T-cell (primary cell): ENCODE results near the gene SKAP2. TPM values are rescaled to one million over a fixed set of nuclear protein-coding genes. Genes with fewer than 3 reads are reported as not detected.

Source experiments
- ATAC-seq, 4 experiments: fragments of 200-7000 bp in 3 of 4; fragments of 150-1000 bp in 1 of 4; cut with Tn5 transposase; replicated peaks in 1 of 4; 1 replicate in 3 of 4; 2 replicates in 1 of 4; pipeline ENCODE4 v1.10.0; 2021; ENCODE audit warnings: moderate library complexity in 3 of 4, mild to moderate bottlenecking in 2 of 4, moderate number of reproducible peaks in 1 of 4
- CTCF ChIA-PET, 2 donors: fragments of 300-600 bp; sonication (Branson Sonifier 250); formaldehyde crosslinking; loops; one replicate each; lab custom pipeline; 2022; ENCODE audit warnings: antibody characterized with exemption in 2 of 2; lab: Charles Lee
- POLR2A ChIA-PET, 2 donors: fragments of 300-600 bp; sonication (Branson Sonifier 250); formaldehyde crosslinking; loops; one replicate each; lab custom pipeline; 2022; ENCODE audit warnings: antibody characterized with exemption in 2 of 2; lab: Charles Lee
- DNase-seq, 35 experiments: peaks; one replicate each; pipeline versions ENCODE4 v3.0.0 to v3.0.0-alpha.2; 2013 to 2023
- H3K27ac ChIP-seq: one replicate; pipeline ENCODE4 v1.5.1; 2013; ENCODE audit warnings: low read length
- H3K27me3 ChIP-seq, 2 experiments: replicated peaks in 1 of 2; 1 replicate in 1 of 2; 2 replicates in 1 of 2; pipeline versions ENCODE4 v1.6.1 to v1.7.0; 2013; ENCODE audit warnings: low read length in 1 of 2, mixed read lengths in 1 of 2; ENCODE audit not compliant: control insufficient read depth in 2 of 2, insufficient read depth in 2 of 2; ENCODE audit errors: extremely low read depth in 1 of 2
- H3K36me3 ChIP-seq, 2 donors: 1 replicate in 1 of 2; 2 replicates in 1 of 2; pipeline versions ENCODE4 v1.6.1 to v1.7.0; 2013; ENCODE audit warnings: low read length in 1 of 2; ENCODE audit not compliant: control insufficient read depth in 2 of 2, insufficient read depth in 1 of 2; ENCODE audit errors: extremely low read depth in 1 of 2
- H3K4me1 ChIP-seq, 2 experiments: 1 replicate in 1 of 2; 2 replicates in 1 of 2; pipeline versions ENCODE4 v1.6.1 to v1.7.0; 2013; ENCODE audit warnings: low read length in 2 of 2, mixed read lengths in 1 of 2; ENCODE audit not compliant: insufficient read depth in 2 of 2, control insufficient read depth in 1 of 2; ENCODE audit errors: extremely low read depth in 1 of 2
- H3K4me3 ChIP-seq, 2 donors: 1 replicate in 1 of 2; 2 replicates in 1 of 2; pipeline versions ENCODE4 v1.5.1 to v1.7.0; 2013; ENCODE audit warnings: mild to moderate bottlenecking in 2 of 2, low read length in 1 of 2, moderate library complexity in 1 of 2; ENCODE audit not compliant: control insufficient read depth in 1 of 2; ENCODE audit errors: extremely low read depth in 1 of 2
- H3K9me3 ChIP-seq: 2 replicates; pipeline ENCODE4 v1.7.0; 2013
- H3K27ac Mint-ChIP-seq, 2 donors: one replicate each; pipeline ENCODE4 v1.8.0; 2020 to 2021; ENCODE audit warnings: mild to moderate bottlenecking in 2 of 2, mixed read lengths in 2 of 2
- H3K27me3 Mint-ChIP-seq, 2 donors: one replicate each; pipeline ENCODE4 v1.8.0; 2021 to 2022; ENCODE audit warnings: mixed read lengths in 2 of 2
- H3K36me3 Mint-ChIP-seq: one replicate; pipeline ENCODE4 v1.8.0; 2021; ENCODE audit warnings: mixed read lengths
- H3K4me1 Mint-ChIP-seq, 3 donors: one replicate each; pipeline ENCODE4 v1.8.0; 2020 to 2022; ENCODE audit warnings: mixed read lengths in 3 of 3, mild to moderate bottlenecking in 1 of 3
- H3K4me3 Mint-ChIP-seq, 3 donors: one replicate each; pipeline ENCODE4 v1.8.0; 2020 to 2022; ENCODE audit warnings: mild to moderate bottlenecking in 3 of 3, mixed read lengths in 3 of 3, moderate library complexity in 3 of 3
- H3K9me3 Mint-ChIP-seq, 3 donors: one replicate each; pipeline ENCODE4 v1.8.0; 2020 to 2022; ENCODE audit warnings: mixed read lengths in 3 of 3
- WGBS: methylation state at CpG from one replicate; pipeline ENCODE4 v1.1.5; 2013; ENCODE audit warnings: missing lambda C conversion rate; ENCODE audit not compliant: insufficient coverage; 5-methylcytosine and 5-hydroxymethylcytosine counted together
- total RNA-seq, 35 experiments: library from RNA in 6 of 35; stranded (reverse) in 6 of 35; fragments of 120-200 nt in 1 of 35; gene quantifications; one replicate each; pipeline versions ENCODE4 v1.2.1 to v1.2.4 and lab custom pipeline; 2013 to 2026

The SKAP2 gene
- total RNA-seq, 5 donors from 2014 or later (not counting 1 experiment from before 2014, with no cell fraction given) = 4.8 to 8.9 (median 7.7) TPM

DNA sequence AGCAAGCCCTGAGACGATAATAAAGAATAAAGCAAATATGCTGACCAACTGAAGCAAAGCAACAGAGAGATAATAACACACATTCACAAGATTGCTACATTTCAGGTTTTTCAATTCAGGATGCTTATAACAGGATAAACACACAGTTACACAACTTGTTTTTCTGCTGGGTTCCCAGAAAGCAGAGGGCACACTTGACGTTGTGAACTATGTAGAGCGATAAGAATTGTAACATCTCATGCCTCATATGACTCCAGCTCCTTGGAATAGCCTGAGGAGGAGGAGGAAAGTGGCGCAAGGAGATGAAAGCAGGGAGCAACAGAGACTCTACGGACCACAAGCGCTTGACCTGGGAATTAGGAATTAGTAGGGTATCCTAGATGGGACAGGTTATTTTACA, 201.7 kb downstream of the SKAP2 start:
- Mint-ChIP-seq H3K27ac (no peak overlapping the region), H3K4me1 (peaks cover 16 to 22% (median 19%) of the 10 kb centered on the region in 3 donors), H3K9me3 (no peaks in the 10 kb centered on the region), H3K36me3 (no peaks in the 10 kb centered on the region), H3K4me3 (no peak overlapping the region), H3K27me3 (peaks cover 11 to 16% of the 10 kb centered on the region in 2 donors)
- Histone ChIP-seq H3K9me3 (no peaks in the 10 kb centered on the region), H3K36me3 (no peaks in the 10 kb centered on the region), H3K4me3 (no peak overlapping the region), H3K27ac (no peak overlapping the region), H3K27me3 (no peaks in the 10 kb centered on the region), H3K4me1 (peaks cover 0 to 3% of the 10 kb centered on the region in 2 experiments)
- CTCF ChIA-PET = interaction anchor here in 1 of 2 donors (0.6 kb wide), 1 partner anchor 78 kb away, joined by 4 read pairs; no protein-coding TSS in a partner anchor
- no peak for ATAC-seq
- 100% methylated on average over 3 of the region's 6 CpGs for WGBS
- POLR2A ChIA-PET = interaction anchor here in 1 of 2 donors (0.6 kb wide), 1 partner anchor 65 kb away, joined by 3 read pairs; no protein-coding TSS in a partner anchor
- DNase-seq = no peak

GRCh38 chr7:26659121-26659520, 205.3 kb downstream of the SKAP2 start:
- Histone ChIP-seq H3K4me3 (no peak overlapping the region), H3K27ac (no peak overlapping the region), H3K9me3 (no peaks in the 10 kb centered on the region), H3K27me3 (no peaks in the 10 kb centered on the region), H3K4me1 (no peaks in the 10 kb centered on the region), H3K36me3 (no peaks in the 10 kb centered on the region)
- H3K4me3 Mint-ChIP-seq = no peak overlapping the region
- H3K9me3 Mint-ChIP-seq = no peaks in the 10 kb centered on the region
- no CpG with 5 or more reads among the region's 3 CpGs for WGBS
- POLR2A ChIA-PET = no interaction called here
- H3K4me1 Mint-ChIP-seq = no peaks in the 10 kb centered on the region
- no peak overlapping the region for H3K27ac Mint-ChIP-seq
- no peak for DNase-seq
- H3K36me3 Mint-ChIP-seq = no peaks in the 10 kb centered on the region
- peaks cover 17 to 19% of the 10 kb centered on the region in 2 donors for H3K27me3 Mint-ChIP-seq
- no peak for ATAC-seq
- CTCF ChIA-PET = interaction anchor here in 1 of 2 donors (0.5 kb wide), 1 partner anchor 827 kb away, joined by 3 read pairs; no protein-coding TSS in a partner anchor

DNA sequence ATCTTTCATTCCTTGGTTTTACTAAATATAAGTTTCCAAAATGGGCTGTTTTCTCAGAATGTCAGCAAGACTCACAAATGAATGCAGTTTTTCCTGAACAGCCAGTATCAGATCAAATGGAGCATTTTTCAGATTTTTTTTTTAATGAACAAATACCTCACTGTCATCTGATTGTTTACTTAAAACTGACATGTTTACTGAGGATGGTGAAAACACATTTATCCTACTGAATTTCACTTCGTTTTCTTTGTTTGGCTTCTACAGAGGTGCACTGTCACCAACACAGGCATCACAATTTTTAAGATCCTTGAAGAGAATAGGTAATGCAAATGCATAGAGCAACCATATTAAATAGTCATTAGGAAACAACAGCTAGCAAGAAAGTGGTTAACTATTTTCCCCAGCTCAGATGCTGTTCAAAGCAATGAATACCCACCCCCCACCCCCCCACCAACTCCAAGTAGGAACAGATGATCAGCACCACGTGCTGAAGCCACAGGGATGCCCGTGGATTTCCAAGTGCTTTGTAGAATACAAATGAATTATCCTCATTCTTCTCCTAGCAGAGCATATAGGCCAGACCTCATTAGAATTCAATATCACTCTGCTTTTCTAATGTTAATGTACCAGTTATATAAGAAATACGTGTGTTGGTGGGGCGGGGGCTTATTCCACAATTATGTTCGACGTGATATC, 205.9 kb downstream of the SKAP2 start:
- WGBS = no CpG with 5 or more reads among the region's 7 CpGs
- Mint-ChIP-seq H3K4me1 (no peaks in the 10 kb centered on the region), H3K27ac (no peak overlapping the region), H3K4me3 (no peak overlapping the region), H3K9me3 (no peaks in the 10 kb centered on the region), H3K36me3 (no peaks in the 10 kb centered on the region), H3K27me3 (peaks cover 15 to 21% of the 10 kb centered on the region in 2 donors)
- CTCF ChIA-PET = no interaction called here
- POLR2A ChIA-PET = no interaction called here
- H3K4me3 ChIP-seq = no peak overlapping the region
- H3K27ac ChIP-seq = no peak overlapping the region
- H3K27me3 ChIP-seq = no peaks in the 10 kb centered on the region
- no peaks in the 10 kb centered on the region for H3K36me3 ChIP-seq
- no peak for DNase-seq
- no peaks in the 10 kb centered on the region for H3K4me1 ChIP-seq
- H3K9me3 ChIP-seq = no peaks in the 10 kb centered on the region
- ATAC-seq = no peak

DNA sequence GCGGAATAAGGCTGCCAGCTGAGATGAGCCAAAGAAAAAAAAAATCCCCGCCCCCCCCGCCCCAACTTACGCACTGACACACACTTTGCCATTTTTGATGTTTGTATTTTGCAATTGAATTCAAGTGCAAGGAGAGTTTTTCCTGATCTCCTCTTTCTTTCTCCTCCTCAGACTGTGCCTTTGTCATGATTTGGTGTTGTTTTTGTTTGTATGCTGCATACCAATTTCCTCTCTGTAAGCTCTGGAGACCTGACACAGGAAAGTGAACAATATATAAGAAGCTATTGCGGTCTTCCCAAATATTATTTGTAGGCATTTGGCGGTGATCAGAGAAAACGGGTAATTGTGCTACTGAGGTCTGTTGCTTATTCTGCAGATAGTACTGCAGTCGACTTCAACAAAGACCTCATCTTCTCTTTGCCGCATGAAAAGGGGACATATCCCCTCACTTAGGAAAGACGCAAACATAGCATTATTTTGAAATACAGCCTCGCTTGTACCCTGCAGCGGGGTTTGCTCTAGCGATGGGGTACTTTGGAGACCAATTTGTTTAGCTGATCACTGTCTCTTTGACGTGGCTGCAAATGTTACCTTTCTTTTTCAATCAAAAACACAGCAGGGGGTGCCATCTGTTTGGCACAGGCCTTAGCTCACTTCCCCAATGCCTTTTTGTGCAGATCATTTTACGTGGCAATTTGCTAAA, 206.6 kb downstream of the SKAP2 start:
- Histone ChIP-seq H3K9me3 (no peaks in the 10 kb centered on the region), H3K27ac (no peak overlapping the region), H3K27me3 (no peaks in the 10 kb centered on the region), H3K4me3 (no peak overlapping the region), H3K36me3 (no peaks in the 10 kb centered on the region), H3K4me1 (no peaks in the 10 kb centered on the region)
- Mint-ChIP-seq H3K27me3 (peaks cover 9 to 17% of the 10 kb centered on the region in 2 donors), H3K9me3 (no peaks in the 10 kb centered on the region), H3K4me3 (no peak overlapping the region), H3K4me1 (no peaks in the 10 kb centered on the region), H3K27ac (no peak overlapping the region), H3K36me3 (no peaks in the 10 kb centered on the region)
- WGBS = 93% methylated on average over 9 of the region's 15 CpGs
- ChIA-PET CTCF (no interaction called here), POLR2A (no interaction called here)
- no peak for ATAC-seq
- DNase-seq = no peak

- Histone ChIP-seq H3K4me3 (no peak overlapping the region), H3K4me1 (no peaks in the 10 kb centered on the region), H3K27ac (no peak overlapping the region), H3K9me3 (no peaks in the 10 kb centered on the region), H3K36me3 (no peaks in the 10 kb centered on the region), H3K27me3 (no peaks in the 10 kb centered on the region)
- no CpG with 5 or more reads among the region's 2 CpGs for WGBS
- POLR2A ChIA-PET = no interaction called here
- H3K4me3 Mint-ChIP-seq = no peak overlapping the region
- H3K36me3 Mint-ChIP-seq = no peaks in the 10 kb centered on the region
- no peaks in the 10 kb centered on the region for H3K4me1 Mint-ChIP-seq
- ATAC-seq (no peak), DNase-seq (no peak)
- H3K27ac Mint-ChIP-seq = no peak overlapping the region
- no peaks in the 10 kb centered on the region for H3K9me3 Mint-ChIP-seq
- CTCF ChIA-PET = no interaction called here
- peaks cover 4 to 15% of the 10 kb centered on the region in 2 donors for H3K27me3 Mint-ChIP-seq
Observed at GRCh38 chr7:26657206-26657641, 207.2 kb downstream of the SKAP2 start.

DNA sequence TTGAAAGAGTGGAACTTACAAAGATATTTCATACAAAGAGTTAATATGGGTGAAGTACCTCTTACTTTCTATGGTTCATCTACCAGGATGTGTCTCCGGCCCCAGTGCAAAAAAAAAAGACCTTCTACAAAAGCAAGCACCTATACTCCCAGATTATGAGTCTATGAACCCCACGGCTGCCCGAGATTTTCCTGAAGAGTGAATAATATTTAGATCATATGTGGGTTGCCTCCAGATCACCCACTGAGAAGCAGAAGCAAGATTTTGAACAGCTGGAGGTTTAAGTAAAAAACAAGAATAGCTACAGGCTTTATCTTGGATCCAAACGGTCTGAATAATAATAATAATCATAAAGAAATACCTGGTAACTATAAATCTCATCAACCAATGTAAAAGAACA, 207.7 kb downstream of the SKAP2 start:
- POLR2A ChIA-PET = no interaction called here
- DNase-seq (no peak), ATAC-seq (no peak)
- Histone ChIP-seq H3K4me3 (no peak overlapping the region), H3K27ac (no peak overlapping the region), H3K27me3 (no peaks in the 10 kb centered on the region), H3K4me1 (no peaks in the 10 kb centered on the region), H3K9me3 (no peaks in the 10 kb centered on the region), H3K36me3 (no peaks in the 10 kb centered on the region)
- H3K36me3 Mint-ChIP-seq = no peaks in the 10 kb centered on the region
- H3K27ac Mint-ChIP-seq = no peak overlapping the region
- no CpG with 5 or more reads among the region's 4 CpGs for WGBS
- CTCF ChIA-PET = interaction anchor here in 1 of 2 donors (0.5 kb wide), 1 partner anchor 1101 kb away, joined by 3 read pairs; no protein-coding TSS in a partner anchor
- no peaks in the 10 kb centered on the region for H3K9me3 Mint-ChIP-seq
- no peaks in the 10 kb centered on the region for H3K4me1 Mint-ChIP-seq
- no peak overlapping the region for H3K4me3 Mint-ChIP-seq
- H3K27me3 Mint-ChIP-seq = peaks cover 4 to 15% of the 10 kb centered on the region in 2 donors
